Loucy (cell line): ENCODE results near the gene SYNE2.

ENCODE experiments used
- CTCF ChIP-seq: fragments of 200-600 bp; sonication (generic); conservative IDR thresholded peaks from 2 replicates; pipeline ENCODE4 v1.5.1; 2014; ENCODE audit warnings: mild to moderate bottlenecking, antibody characterized with exemption, low read length
- EZH2phosphoT487 ChIP-seq: fragments of 200-600 bp; IDR thresholded peaks from 2 replicates; pipeline ENCODE4 v1.6.1; 2018; ENCODE audit warnings: antibody characterized with exemption, mild to moderate bottlenecking, moderate library complexity, borderline replicate concordance

- TF ChIP-seq CTCF (no peak), EZH2phosphoT487 (no peak)
Measured at GRCh38 chr14:64082837-64083236, 230.0 kb downstream of the SYNE2 start.
